GM10266 (cell line): Measurements from ENCODE around the gene FMO5.
"Not testable (repeated sequence)": the region's sequence is repeated elsewhere in the genome, so short reads cannot be mapped to it uniquely, and the experiment has no call there.

Experiments used
- DNase-seq: peaks from one replicate; pipeline ENCODE4 v3.0.0; 2012; ENCODE audit errors: extremely low spot score
- CTCF ChIP-seq: IDR thresholded peaks from 2 replicates; pipeline ENCODE4 v1.5.1; 2012; ENCODE audit warnings: mild to moderate bottlenecking, low read depth; ENCODE audit not compliant: control insufficient read depth, insufficient read depth; ENCODE audit errors: missing control alignments

The FMO5 gene

GRCh38 chr1:147238925-147239820 lies 14.0 kb upstream of the FMO5 start:
- DNase-seq, result no peak
- TF ChIP-seq CTCF, result no peak

GRCh38 chr1:147238053-147238902 lies 13.1 kb upstream of the FMO5 start:
- DNase-seq, result no peak
- no peak for TF ChIP-seq CTCF

GRCh38 chr1:147236959-147237791 lies 12.0 kb upstream of the FMO5 start:
- no peak for DNase-seq
- no peak for TF ChIP-seq CTCF

- no peak for DNase-seq
- no peak for TF ChIP-seq CTCF
These were observed 11.3 kb upstream of the FMO5 start for GRCh38 chr1:147236448-147236847.

GRCh38 chr1:147235822-147236221 lies 10.7 kb upstream of the FMO5 start:
- DNase-seq, result no peak

GRCh38 chr1:147233903-147234302 lies 8.8 kb upstream of the FMO5 start:
- not testable (repeated sequence) for DNase-seq

More at GRCh38 chr1:147235822-147236221, 10.7 kb upstream of the FMO5 start:
- no peak for TF ChIP-seq CTCF

- DNase-seq, result not testable (repeated sequence)
These were observed 5.9 kb upstream of the FMO5 start for GRCh38 chr1:147231032-147231431.
